SK-N-SH treated with all-trans-retinoic acid at 6 μM for 48 hours (cell line): ENCODE measurements around the gene PLCB1.

Source experiments
- ATAC-seq: fragments of 200-7000 bp; cut with Tn5 transposase; 3 replicates; pipeline ENCODE4 v1.9.1; 2020; ENCODE audit warnings: mild to moderate bottlenecking, moderate library complexity
- ARNTL ChIP-seq: fragments of 450-650 bp; formaldehyde crosslinking; IDR thresholded peaks from 2 replicates; pipeline ENCODE4 v1.5.0; 2020; ENCODE audit warnings: low read depth, mild to moderate bottlenecking, moderate library complexity, borderline replicate concordance
- BACH2 ChIP-seq: fragments of 250-450 bp; sonication (Bioruptor Pico); IDR thresholded peaks from 2 replicates; pipeline ENCODE4 v1.9.0; 2021; ENCODE audit warnings: mild to moderate bottlenecking, borderline replicate concordance
- CSDC2 ChIP-seq: fragments of 250-450 bp; sonication (Bioruptor Pico); IDR thresholded peaks from 2 replicates; pipeline ENCODE4 v1.5.0; 2020; ENCODE audit warnings: mild to moderate bottlenecking, moderate library complexity
- ESRRG ChIP-seq: fragments of 250-450 bp; sonication (Bioruptor Pico); IDR thresholded peaks from 2 replicates; pipeline ENCODE4 v1.6.1; 2021; ENCODE audit warnings: mild to moderate bottlenecking
- GLIS3 ChIP-seq: fragments of 250-450 bp; sonication (Bioruptor Pico); IDR thresholded peaks from 2 replicates; pipeline ENCODE4 v1.5.0; 2020; ENCODE audit warnings: mild to moderate bottlenecking, moderate library complexity
- ISL1 ChIP-seq: fragments of 250-450 bp; sonication (Bioruptor Pico); IDR thresholded peaks from 2 replicates; pipeline ENCODE4 v2.1.2; 2022; ENCODE audit warnings: mild to moderate bottlenecking, moderate library complexity
- OSR1 ChIP-seq: fragments of 250-450 bp; sonication (Bioruptor Pico); IDR thresholded peaks from 2 replicates; pipeline ENCODE4 v1.8.0; 2022; ENCODE audit warnings: moderate library complexity, mild to moderate bottlenecking, inconsistent platforms
- POU6F1 ChIP-seq: fragments of 250-450 bp; sonication (Bioruptor Pico); IDR thresholded peaks from 2 replicates; pipeline ENCODE4 v1.8.0; 2021; ENCODE audit warnings: low read depth, mild to moderate bottlenecking, moderate library complexity, borderline replicate concordance
- PPARA ChIP-seq: fragments of 250-450 bp; sonication (Bioruptor Pico); IDR thresholded peaks from 2 replicates; pipeline ENCODE4 v1.5.0; 2020; ENCODE audit warnings: mild to moderate bottlenecking, borderline replicate concordance
- RARB ChIP-seq: fragments of 250-450 bp; sonication (Bioruptor Pico); IDR thresholded peaks from 2 replicates; pipeline ENCODE4 v1.8.0; 2021; ENCODE audit warnings: mild to moderate bottlenecking, moderate library complexity
- SNAI2 ChIP-seq: fragments of 250-450 bp; sonication (Bioruptor Pico); IDR thresholded peaks from 2 replicates; pipeline ENCODE4 v1.5.0; 2020; ENCODE audit warnings: mild to moderate bottlenecking, moderate library complexity
- TCF4 ChIP-seq: fragments of 250-450 bp; sonication (Bioruptor Pico); IDR thresholded peaks from 2 replicates; pipeline ENCODE4 v1.8.0; 2021; ENCODE audit warnings: mild to moderate bottlenecking, moderate library complexity, borderline replicate concordance
- TOX ChIP-seq: fragments of 250-450 bp; sonication (Bioruptor Pico); IDR thresholded peaks from 2 replicates; pipeline ENCODE4 v1.8.0; 2021; ENCODE audit warnings: mild to moderate bottlenecking, moderate library complexity, borderline replicate concordance
- ZC3H10 ChIP-seq: fragments of 250-450 bp; sonication (Bioruptor Pico); IDR thresholded peaks from 2 replicates; pipeline ENCODE4 v1.5.1; 2021; ENCODE audit warnings: mild to moderate bottlenecking, moderate library complexity
- ZFP30 ChIP-seq: fragments of 450-650 bp; formaldehyde crosslinking; IDR thresholded peaks from 2 replicates; pipeline ENCODE4 v1.5.0; 2022; ENCODE audit warnings: mild to moderate bottlenecking, moderate library complexity
- ZNF565 ChIP-seq: fragments of 450-650 bp; formaldehyde crosslinking; conservative IDR thresholded peaks from 2 replicates; pipeline ENCODE4 v1.5.0; 2020; ENCODE audit warnings: low read depth, mild to moderate bottlenecking, moderate library complexity
- ZNF70 ChIP-seq: fragments of 450-650 bp; formaldehyde crosslinking; IDR thresholded peaks from 2 replicates; pipeline ENCODE4 v1.5.0; 2020; ENCODE audit warnings: mild to moderate bottlenecking, moderate library complexity
- ZNF8 ChIP-seq: fragments of 450-650 bp; formaldehyde crosslinking; IDR thresholded peaks from 2 replicates; pipeline ENCODE4 v1.5.0; 2020; ENCODE audit warnings: mild to moderate bottlenecking, moderate library complexity
- TF ChIP-seq, protein P1 (sequence below): fragments of 250-450 bp; sonication (Bioruptor Pico); IDR thresholded peaks from 2 replicates; pipeline ENCODE4 v1.5.1; 2020; ENCODE audit warnings: low read depth, mild to moderate bottlenecking, moderate library complexity
- TF ChIP-seq, protein P2 (sequence below): fragments of 250-450 bp; sonication (Bioruptor Pico); IDR thresholded peaks from 2 replicates; pipeline ENCODE4 v1.5.1; 2021; ENCODE audit warnings: mild to moderate bottlenecking, moderate library complexity
- TF ChIP-seq, protein P3 (sequence below): fragments of 250-450 bp; sonication (Bioruptor Pico); IDR thresholded peaks from 2 replicates; pipeline ENCODE4 v1.5.0; 2020; ENCODE audit warnings: mild to moderate bottlenecking, moderate library complexity
- TF ChIP-seq, protein P4 (sequence below): fragments of 250-450 bp; sonication (Bioruptor Pico); IDR thresholded peaks from 2 replicates; pipeline ENCODE4 v1.8.0; 2020; ENCODE audit warnings: mild to moderate bottlenecking, moderate library complexity, borderline replicate concordance

PLCB1 gene

DNA sequence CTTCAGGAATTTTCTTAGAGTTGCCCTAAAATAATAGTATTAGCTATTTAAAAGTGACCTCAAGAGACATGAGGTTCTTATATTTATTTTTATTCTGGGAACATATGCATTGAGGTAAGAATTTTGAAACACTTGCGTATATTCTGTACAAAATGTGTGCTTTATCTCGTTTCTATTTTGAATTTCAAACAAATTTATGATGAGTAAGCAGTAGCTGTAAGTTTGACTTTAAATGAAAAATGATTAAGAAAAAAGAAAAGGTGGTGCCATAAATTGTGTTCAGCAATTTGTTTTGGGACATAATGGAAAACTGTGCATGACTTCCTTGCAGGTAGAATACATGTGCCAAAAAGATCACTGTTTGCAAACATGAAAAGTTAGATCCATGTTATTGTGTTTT, 503.8 kb downstream of the PLCB1 start:
- no peak for TF ChIP-seq PPARA (CRISPR knock-in tag)
- TF ChIP-seq POU6F1, result no peak
- TF ChIP-seq, protein P1, sequence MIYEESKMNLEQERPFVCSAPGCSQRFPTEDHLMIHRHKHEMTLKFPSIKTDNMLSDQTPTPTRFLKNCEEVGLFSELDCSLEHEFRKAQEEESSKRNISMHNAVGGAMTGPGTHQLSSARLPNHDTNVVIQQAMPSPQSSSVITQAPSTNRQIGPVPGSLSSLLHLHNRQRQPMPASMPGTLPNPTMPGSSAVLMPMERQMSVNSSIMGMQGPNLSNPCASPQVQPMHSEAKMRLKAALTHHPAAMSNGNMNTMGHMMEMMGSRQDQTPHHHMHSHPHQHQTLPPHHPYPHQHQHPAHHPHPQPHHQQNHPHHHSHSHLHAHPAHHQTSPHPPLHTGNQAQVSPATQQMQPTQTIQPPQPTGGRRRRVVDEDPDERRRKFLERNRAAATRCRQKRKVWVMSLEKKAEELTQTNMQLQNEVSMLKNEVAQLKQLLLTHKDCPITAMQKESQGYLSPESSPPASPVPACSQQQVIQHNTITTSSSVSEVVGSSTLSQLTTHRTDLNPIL (CRISPR knock-in tag), result no peak
- no peak for TF ChIP-seq TCF4
- no peak for TF ChIP-seq RARB
- TF ChIP-seq ISL1 (CRISPR knock-in tag), result no peak
- TF ChIP-seq ARNTL (CRISPR knock-in tag), result no peak
- no peak for TF ChIP-seq ZC3H10
- no peak for TF ChIP-seq BACH2
- no peak for TF ChIP-seq ESRRG (CRISPR knock-in tag)
- TF ChIP-seq OSR1 (CRISPR knock-in tag), result no peak
- TF ChIP-seq ZNF70 (CRISPR knock-in tag), result no peak
- TF ChIP-seq, protein P2, sequence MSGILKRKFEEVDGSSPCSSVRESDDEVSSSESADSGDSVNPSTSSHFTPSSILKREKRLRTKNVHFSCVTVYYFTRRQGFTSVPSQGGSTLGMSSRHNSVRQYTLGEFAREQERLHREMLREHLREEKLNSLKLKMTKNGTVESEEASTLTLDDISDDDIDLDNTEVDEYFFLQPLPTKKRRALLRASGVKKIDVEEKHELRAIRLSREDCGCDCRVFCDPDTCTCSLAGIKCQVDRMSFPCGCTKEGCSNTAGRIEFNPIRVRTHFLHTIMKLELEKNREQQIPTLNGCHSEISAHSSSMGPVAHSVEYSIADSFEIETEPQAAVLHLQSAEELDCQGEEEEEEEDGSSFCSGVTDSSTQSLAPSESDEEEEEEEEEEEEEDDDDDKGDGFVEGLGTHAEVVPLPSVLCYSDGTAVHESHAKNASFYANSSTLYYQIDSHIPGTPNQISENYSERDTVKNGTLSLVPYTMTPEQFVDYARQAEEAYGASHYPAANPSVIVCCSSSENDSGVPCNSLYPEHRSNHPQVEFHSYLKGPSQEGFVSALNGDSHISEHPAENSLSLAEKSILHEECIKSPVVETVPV (CRISPR knock-in tag), result no peak
- no peak for TF ChIP-seq ZNF565 (CRISPR knock-in tag)
- TF ChIP-seq, protein P3, sequence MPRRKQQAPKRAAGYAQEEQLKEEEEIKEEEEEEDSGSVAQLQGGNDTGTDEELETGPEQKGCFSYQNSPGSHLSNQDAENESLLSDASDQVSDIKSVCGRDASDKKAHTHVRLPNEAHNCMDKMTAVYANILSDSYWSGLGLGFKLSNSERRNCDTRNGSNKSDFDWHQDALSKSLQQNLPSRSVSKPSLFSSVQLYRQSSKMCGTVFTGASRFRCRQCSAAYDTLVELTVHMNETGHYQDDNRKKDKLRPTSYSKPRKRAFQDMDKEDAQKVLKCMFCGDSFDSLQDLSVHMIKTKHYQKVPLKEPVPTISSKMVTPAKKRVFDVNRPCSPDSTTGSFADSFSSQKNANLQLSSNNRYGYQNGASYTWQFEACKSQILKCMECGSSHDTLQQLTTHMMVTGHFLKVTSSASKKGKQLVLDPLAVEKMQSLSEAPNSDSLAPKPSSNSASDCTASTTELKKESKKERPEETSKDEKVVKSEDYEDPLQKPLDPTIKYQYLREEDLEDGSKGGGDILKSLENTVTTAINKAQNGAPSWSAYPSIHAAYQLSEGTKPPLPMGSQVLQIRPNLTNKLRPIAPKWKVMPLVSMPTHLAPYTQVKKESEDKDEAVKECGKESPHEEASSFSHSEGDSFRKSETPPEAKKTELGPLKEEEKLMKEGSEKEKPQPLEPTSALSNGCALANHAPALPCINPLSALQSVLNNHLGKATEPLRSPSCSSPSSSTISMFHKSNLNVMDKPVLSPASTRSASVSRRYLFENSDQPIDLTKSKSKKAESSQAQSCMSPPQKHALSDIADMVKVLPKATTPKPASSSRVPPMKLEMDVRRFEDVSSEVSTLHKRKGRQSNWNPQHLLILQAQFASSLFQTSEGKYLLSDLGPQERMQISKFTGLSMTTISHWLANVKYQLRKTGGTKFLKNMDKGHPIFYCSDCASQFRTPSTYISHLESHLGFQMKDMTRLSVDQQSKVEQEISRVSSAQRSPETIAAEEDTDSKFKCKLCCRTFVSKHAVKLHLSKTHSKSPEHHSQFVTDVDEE (CRISPR knock-in tag), result no peak

DNA sequence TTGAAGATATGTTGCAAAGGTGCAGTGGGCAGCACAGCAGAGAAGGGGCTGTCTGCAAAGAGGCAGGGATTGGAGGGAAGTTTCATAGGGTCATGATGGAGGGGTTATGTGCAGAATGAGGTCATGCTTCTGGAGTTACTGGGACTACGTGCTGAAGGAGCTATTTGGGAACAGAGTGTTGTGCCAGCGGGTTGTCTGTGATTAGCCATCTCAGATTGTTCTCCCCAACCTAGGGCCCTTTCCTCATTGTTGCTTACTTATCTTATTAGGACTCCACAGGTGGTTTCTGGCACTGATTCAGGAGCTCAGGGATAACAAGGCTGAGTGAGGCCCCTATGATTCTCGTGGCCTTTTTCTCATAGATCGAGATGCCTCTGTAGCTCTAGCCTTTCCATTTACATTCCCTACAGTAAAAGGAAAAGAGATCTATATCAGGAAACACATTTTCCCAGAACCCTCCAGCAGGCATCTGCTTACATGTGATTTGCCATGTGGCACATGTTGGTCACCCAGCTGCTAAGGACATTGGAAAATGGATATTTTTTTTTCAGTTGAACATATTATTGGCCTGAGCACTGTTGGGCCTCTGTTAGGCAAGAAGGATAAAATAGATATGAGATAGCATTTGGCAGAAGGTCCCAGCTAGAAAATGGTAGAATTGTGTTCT, 507.2 kb downstream of the PLCB1 start:
- no peak for ATAC-seq
- TF ChIP-seq ESRRG (CRISPR knock-in tag) (no peak), SNAI2 (CRISPR knock-in tag) (no peak), PPARA (CRISPR knock-in tag) (no peak), ARNTL (CRISPR knock-in tag) (no peak), RARB (no peak), GLIS3 (CRISPR knock-in tag) (no peak), TCF4 (no peak), TOX (CRISPR knock-in tag) (no peak), OSR1 (CRISPR knock-in tag) (no peak), ZNF8 (CRISPR knock-in tag) (no peak), CSDC2 (CRISPR knock-in tag) (no peak), POU6F1 (no peak), ZFP30 (CRISPR knock-in tag) (no peak)
- TF ChIP-seq, protein P3 (CRISPR knock-in tag), result no peak
- TF ChIP-seq, protein P4, sequence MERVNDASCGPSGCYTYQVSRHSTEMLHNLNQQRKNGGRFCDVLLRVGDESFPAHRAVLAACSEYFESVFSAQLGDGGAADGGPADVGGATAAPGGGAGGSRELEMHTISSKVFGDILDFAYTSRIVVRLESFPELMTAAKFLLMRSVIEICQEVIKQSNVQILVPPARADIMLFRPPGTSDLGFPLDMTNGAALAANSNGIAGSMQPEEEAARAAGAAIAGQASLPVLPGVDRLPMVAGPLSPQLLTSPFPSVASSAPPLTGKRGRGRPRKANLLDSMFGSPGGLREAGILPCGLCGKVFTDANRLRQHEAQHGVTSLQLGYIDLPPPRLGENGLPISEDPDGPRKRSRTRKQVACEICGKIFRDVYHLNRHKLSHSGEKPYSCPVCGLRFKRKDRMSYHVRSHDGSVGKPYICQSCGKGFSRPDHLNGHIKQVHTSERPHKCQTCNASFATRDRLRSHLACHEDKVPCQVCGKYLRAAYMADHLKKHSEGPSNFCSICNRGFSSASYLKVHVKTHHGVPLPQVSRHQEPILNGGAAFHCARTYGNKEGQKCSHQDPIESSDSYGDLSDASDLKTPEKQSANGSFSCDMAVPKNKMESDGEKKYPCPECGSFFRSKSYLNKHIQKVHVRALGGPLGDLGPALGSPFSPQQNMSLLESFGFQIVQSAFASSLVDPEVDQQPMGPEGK, result no peak
- TF ChIP-seq, protein P1 (CRISPR knock-in tag), result no peak
- TF ChIP-seq, protein P2 (CRISPR knock-in tag), result no peak

More for the DNA sequence above, 503.8 kb downstream of the PLCB1 start:
- no peak for ATAC-seq
